ENCODE data around the gene DLK1. TPM values are rescaled to one million over a fixed set of nuclear protein-coding genes. Genes with fewer than 3 reads are reported as not detected.

The DLK1 gene
- total RNA-seq, 4 donors from 2014 or later, result 0.53 to 5.1 (median 3.5) TPM

DNA sequence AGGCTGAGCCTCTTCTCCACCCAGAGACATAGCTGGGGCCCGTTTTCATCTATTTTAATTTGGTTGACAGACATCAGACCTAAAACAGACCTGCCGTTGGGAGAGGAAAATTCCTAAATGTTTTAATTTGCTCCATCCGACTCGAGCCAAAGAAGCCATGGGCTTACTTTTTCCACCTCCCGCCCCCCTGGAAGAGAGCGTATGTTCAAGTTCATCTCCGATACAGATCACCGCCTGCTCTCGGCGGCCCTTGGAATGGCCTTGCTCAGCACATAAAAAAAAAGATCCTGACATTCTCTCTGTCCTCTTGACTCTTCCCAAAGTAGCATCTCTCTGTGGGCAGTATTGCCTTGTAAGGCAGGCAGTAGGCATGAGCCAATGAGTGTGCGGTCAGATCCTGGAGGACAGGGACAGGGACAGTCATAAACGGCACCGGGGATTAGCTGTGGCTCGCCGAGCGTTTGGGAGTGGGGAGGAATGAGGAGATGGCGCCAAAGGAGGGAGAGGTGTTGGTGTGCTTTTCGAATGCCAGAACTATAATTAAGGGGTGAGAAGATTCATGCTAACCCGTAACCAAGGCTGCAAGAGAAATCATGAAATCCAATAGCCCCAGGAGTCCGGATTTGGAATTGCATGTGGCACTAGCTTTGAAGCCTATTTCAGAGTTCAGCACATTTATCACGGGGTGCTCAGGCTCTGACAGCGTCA is 51.3 kb downstream of the DLK1 start:
- TF ChIP-seq, protein P1, sequence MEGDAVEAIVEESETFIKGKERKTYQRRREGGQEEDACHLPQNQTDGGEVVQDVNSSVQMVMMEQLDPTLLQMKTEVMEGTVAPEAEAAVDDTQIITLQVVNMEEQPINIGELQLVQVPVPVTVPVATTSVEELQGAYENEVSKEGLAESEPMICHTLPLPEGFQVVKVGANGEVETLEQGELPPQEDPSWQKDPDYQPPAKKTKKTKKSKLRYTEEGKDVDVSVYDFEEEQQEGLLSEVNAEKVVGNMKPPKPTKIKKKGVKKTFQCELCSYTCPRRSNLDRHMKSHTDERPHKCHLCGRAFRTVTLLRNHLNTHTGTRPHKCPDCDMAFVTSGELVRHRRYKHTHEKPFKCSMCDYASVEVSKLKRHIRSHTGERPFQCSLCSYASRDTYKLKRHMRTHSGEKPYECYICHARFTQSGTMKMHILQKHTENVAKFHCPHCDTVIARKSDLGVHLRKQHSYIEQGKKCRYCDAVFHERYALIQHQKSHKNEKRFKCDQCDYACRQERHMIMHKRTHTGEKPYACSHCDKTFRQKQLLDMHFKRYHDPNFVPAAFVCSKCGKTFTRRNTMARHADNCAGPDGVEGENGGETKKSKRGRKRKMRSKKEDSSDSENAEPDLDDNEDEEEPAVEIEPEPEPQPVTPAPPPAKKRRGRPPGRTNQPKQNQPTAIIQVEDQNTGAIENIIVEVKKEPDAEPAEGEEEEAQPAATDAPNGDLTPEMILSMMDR (IDR thresholded peaks at IDR 0.05 in 4 of 5, conservative IDR thresholded peaks at IDR 0.05 in 1 of 5), result no peak
- no peak for TF ChIP-seq POLR2A (IDR thresholded peaks at IDR 0.05)
- Histone ChIP-seq H3K36me3 (no peaks in the 10 kb centered on the region), H3K9me3 (no peaks in the 10 kb centered on the region), H3K27me3 (peaks cover 0 to 2% (median 0%) of the 10 kb centered on the region in 3 donors), H3K4me1 (peaks cover 12 to 16% of the 10 kb centered on the region in 2 donors), H3K27ac (no peak overlapping the region), H3K4me3 (no peak overlapping the region)
- in situ Hi-C loops (cut with MboI; ENCODE audit: low sequenced_read_pairs in 4 of 4), result no loop called here
- no peak for DNase-seq
- ATAC-seq, result peak; percentile 68 to 80
- intact Hi-C loops (cut with DNase I; ENCODE audit: low total_unique reads), result no loop called here

- in situ Hi-C loops (cut with MboI; ENCODE audit: low sequenced_read_pairs in 4 of 4), result no loop called here
- Histone ChIP-seq H3K4me3 (no peak overlapping the region), H3K36me3 (no peaks in the 10 kb centered on the region), H3K4me1 (peaks cover 12 to 16% of the 10 kb centered on the region in 2 donors), H3K27me3 (peaks cover 0 to 2% (median 0%) of the 10 kb centered on the region in 3 donors), H3K9me3 (no peaks in the 10 kb centered on the region), H3K27ac (no peak overlapping the region)
- DNase-seq, result no peak
- TF ChIP-seq, protein P1 (IDR thresholded peaks at IDR 0.05 in 4 of 5, conservative IDR thresholded peaks at IDR 0.05 in 1 of 5), result no peak
- TF ChIP-seq POLR2A (IDR thresholded peaks at IDR 0.05), result no peak
- no peak for ATAC-seq
- intact Hi-C loops (cut with DNase I; ENCODE audit: low total_unique reads), result no loop called here
Observed at GRCh38 chr14:100778526-100778882, 51.8 kb downstream of the DLK1 start.

DNA sequence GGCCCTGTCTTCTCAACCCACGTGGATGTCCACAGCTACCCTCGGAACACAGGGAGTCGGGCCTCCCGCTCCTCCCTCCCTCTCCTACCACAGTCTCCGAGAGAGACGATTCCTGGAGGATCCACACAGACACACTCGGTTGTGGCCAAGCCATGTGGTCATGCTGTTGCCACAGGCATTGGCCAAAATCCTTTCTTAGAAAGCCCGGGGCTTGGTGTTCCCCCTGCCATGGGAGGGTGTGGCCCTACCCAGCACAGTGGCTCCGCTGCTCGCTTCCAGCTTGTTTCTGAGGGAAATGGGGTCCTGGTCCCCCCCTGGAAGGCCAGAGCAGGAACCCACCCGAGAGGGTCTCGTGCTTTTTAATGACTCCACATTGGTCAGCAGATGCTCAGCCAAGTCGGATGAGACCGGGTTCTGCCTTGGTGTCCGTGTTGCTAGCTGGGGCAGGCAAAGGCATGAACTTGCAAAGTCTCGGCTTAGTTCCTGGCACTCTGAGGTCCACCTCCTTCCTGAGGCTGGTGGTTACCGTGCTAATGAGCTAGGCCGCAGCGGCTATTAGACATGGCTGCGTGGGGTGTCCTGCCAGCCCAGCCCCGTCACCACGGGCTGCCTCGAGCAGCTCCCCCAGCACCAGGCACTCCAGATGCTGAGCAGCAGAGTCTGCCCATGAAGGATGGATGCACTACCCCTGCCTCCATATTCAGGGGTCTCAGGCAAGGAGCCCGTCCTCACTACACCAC is 52.4 kb downstream of the DLK1 start:
- peaks cover 0 to 2% (median 0%) of the 10 kb centered on the region in 3 donors for H3K27me3 ChIP-seq
- no peak for DNase-seq
- peak; percentile 40 to 70 for ATAC-seq
- H3K27ac ChIP-seq, result no peak overlapping the region
- no peaks in the 10 kb centered on the region for H3K9me3 ChIP-seq
- in situ Hi-C loops (cut with MboI; ENCODE audit: low sequenced_read_pairs in 4 of 4), result no loop called here
- H3K4me3 ChIP-seq, result no peak overlapping the region
- H3K36me3 ChIP-seq, result no peaks in the 10 kb centered on the region
- intact Hi-C loops (cut with DNase I; ENCODE audit: low total_unique reads), result no loop called here
- TF ChIP-seq, protein P1 (IDR thresholded peaks at IDR 0.05 in 4 of 5, conservative IDR thresholded peaks at IDR 0.05 in 1 of 5), result no peak
- no peak for TF ChIP-seq POLR2A (IDR thresholded peaks at IDR 0.05)
- peaks cover 12 to 16% of the 10 kb centered on the region in 2 donors for H3K4me1 ChIP-seq

DNA sequence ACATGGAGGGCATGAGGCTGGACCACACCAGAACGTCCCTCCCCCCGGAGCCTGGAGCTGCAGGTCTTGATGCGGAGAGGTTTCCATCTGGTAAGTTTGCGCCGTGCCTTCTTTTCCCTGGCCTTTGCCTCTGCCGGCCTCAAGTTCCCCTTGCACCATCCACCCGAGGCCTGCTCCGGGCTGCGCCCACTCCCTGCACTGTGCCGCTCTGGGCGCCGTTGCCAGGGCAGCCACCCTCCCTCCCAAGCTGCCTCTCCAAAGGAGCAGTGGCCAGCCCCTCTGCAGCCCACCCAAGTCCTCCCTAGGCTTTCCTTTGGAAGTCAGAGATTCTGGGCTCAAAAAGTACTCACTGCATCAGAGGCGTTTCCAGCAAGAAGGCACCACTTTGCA is 53.0 kb downstream of the DLK1 start:
- no peaks in the 10 kb centered on the region for H3K36me3 ChIP-seq
- TF ChIP-seq POLR2A (IDR thresholded peaks at IDR 0.05), result no peak
- TF ChIP-seq, protein P1 (IDR thresholded peaks at IDR 0.05 in 4 of 5, conservative IDR thresholded peaks at IDR 0.05 in 1 of 5), result no peak
- no peak overlapping the region for H3K27ac ChIP-seq
- no peak overlapping the region for H3K4me3 ChIP-seq
- no peaks in the 10 kb centered on the region for H3K9me3 ChIP-seq
- H3K27me3 ChIP-seq, result peaks cover 0 to 2% (median 0%) of the 10 kb centered on the region in 3 donors
- intact Hi-C loops (cut with DNase I; ENCODE audit: low total_unique reads) (no loop called here), in situ Hi-C loops (cut with MboI; ENCODE audit: low sequenced_read_pairs in 4 of 4) (no loop called here)
- no peak for DNase-seq
- H3K4me1 ChIP-seq, result peaks cover 12 to 16% of the 10 kb centered on the region in 2 donors
- no peak for ATAC-seq
